CD4-positive, alpha-beta T cell (primary cell): ENCODE measurements around the gene SH3YL1. TPM values are rescaled to one million over a fixed set of nuclear protein-coding genes. Genes with fewer than 3 reads are reported as not detected.
A peak's percentile ranks its signal among the peaks of the same experiment; 100 is the strongest.

Experiments used
- ATAC-seq: fragments of 200-7000 bp; cut with Tn5 transposase; one replicate; pipeline ENCODE4 v1.10.0; 2022; ENCODE audit warnings: mild to moderate bottlenecking; ENCODE audit not compliant: poor library complexity
- CTCF ChIA-PET: fragments of 350-600 bp; sonication (Branson Sonifier 250); formaldehyde crosslinking; loops from one replicate; lab custom pipeline; 2021; ENCODE audit warnings: antibody characterized with exemption, inconsistent platforms; lab: Charles Lee
- POLR2A ChIA-PET: fragments of 350-600 bp; sonication (Branson Sonifier 250); formaldehyde crosslinking; loops from one replicate; lab custom pipeline; 2021; ENCODE audit warnings: antibody characterized with exemption, inconsistent platforms; lab: Charles Lee
- DNase-seq, 14 experiments: peaks; one replicate each; pipeline ENCODE4 v3.0.0-alpha.2; 2013 to 2020; ENCODE audit warnings: mixed read lengths in 2 of 14
- H3K27ac ChIP-seq, 2 donors: one replicate each; pipeline versions ENCODE4 v1.5.1 to v1.7.0; 2013; ENCODE audit warnings: low read length in 2 of 2, low read depth in 1 of 2, mild to moderate bottlenecking in 1 of 2
- H3K27me3 ChIP-seq, 2 experiments: 1 replicate in 1 of 2; 2 replicates in 1 of 2; pipeline versions ENCODE4 v1.6.1 to v1.7.0; 2013; ENCODE audit warnings: low read length in 2 of 2, control low read depth in 1 of 2, mild to moderate bottlenecking in 1 of 2, moderate library complexity in 1 of 2; ENCODE audit not compliant: insufficient read depth in 2 of 2, control insufficient read depth in 1 of 2
- H3K36me3 ChIP-seq: one replicate; pipeline ENCODE4 v1.6.1; 2013; ENCODE audit warnings: low read length, control low read depth; ENCODE audit not compliant: insufficient read depth
- H3K4me1 ChIP-seq: one replicate; pipeline ENCODE4 v1.6.1; 2013; ENCODE audit warnings: low read length, control low read depth; ENCODE audit not compliant: insufficient read depth
- H3K4me3 ChIP-seq: one replicate; pipeline ENCODE4 v1.5.1; 2013; ENCODE audit warnings: mild to moderate bottlenecking, low read length, moderate library complexity
- H3K9me3 ChIP-seq, 2 experiments: 1 replicate in 1 of 2; 2 replicates in 1 of 2; pipeline versions ENCODE4 v1.6.1 to v1.7.0; 2013; ENCODE audit warnings: low read length in 2 of 2, mild to moderate bottlenecking in 2 of 2, control low read depth in 1 of 2, moderate library complexity in 1 of 2; ENCODE audit not compliant: control insufficient read depth in 1 of 2, insufficient read depth in 1 of 2
- H3K27ac Mint-ChIP-seq: one replicate; pipeline ENCODE4 v1.8.0; 2020; ENCODE audit warnings: mixed read lengths
- H3K27me3 Mint-ChIP-seq: one replicate; pipeline ENCODE4 v1.8.0; 2021; ENCODE audit warnings: mixed read lengths
- H3K36me3 Mint-ChIP-seq: one replicate; pipeline ENCODE4 v1.8.0; 2021; ENCODE audit warnings: low read depth, mixed read lengths
- H3K4me1 Mint-ChIP-seq: one replicate; pipeline ENCODE4 v1.8.0; 2021; ENCODE audit warnings: low read depth, mixed read lengths
- H3K4me3 Mint-ChIP-seq: one replicate; pipeline ENCODE4 v1.8.0; 2020; ENCODE audit warnings: mild to moderate bottlenecking, mixed read lengths
- H3K9me3 Mint-ChIP-seq: one replicate; pipeline ENCODE4 v1.8.0; 2020; ENCODE audit warnings: mixed read lengths
- intact Hi-C, 2 experiments: fragments of 100-400 bp; cut with DNase I in 1 of 2; cut with micrococcal nuclease in 1 of 2; formaldehyde crosslinking; loops; one replicate each; pipeline versions ENCODE4 v1.15.1 to v1.9.0; 2023 to 2025; cut with DNase I, micrococcal nuclease
- total RNA-seq, 174 experiments: library from RNA in 2 of 174; stranded (reverse) in 2 of 174; gene quantifications; one replicate each; pipeline ENCODE4 v1.2.3 and lab custom pipeline; 2021 to 2026
- TF ChIP-seq, protein P1 (sequence below): fragments of 200-600 bp; IDR thresholded peaks from one replicate; pipeline ENCODE4 v1.8.0; 2022; ENCODE audit warnings: antibody characterized with exemption, mild to moderate bottlenecking

SH3YL1 gene
- total RNA-seq, 2 experiments from 2014 or later = 59.7 to 61.9 TPM

DNA sequence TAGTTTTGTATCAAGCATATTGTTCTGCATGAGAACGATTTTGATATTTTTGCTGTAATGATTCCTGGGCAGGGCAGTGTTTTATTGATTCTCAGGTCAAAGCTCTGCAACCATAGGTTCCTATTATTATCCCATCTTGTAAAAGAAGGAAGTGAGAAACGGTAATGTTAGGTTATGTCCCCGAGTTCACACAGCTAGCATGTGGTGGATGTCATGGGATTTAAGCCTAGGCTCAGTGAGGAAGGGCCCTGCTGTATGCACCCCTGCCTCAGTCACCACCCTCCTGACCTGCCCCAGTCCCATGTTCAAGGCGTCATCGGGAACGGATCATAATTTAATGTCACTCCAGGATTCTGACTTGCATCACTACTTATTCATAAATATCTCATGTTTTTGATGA, 11.6 kb upstream of the SH3YL1 start:
- peaks cover 87% of the 10 kb centered on the region for H3K36me3 ChIP-seq
- Mint-ChIP-seq H3K4me1 (peaks cover 25% of the 10 kb centered on the region), H3K4me3 (no peak overlapping the region), H3K36me3 (peaks cover 96% of the 10 kb centered on the region), H3K27ac (no peak overlapping the region), H3K27me3 (no peaks in the 10 kb centered on the region), H3K9me3 (no peaks in the 10 kb centered on the region)
- H3K9me3 ChIP-seq = no peaks in the 10 kb centered on the region
- ATAC-seq (no peak), DNase-seq (no peak)
- no peak overlapping the region for H3K27ac ChIP-seq
- POLR2A ChIA-PET = no interaction called here
- no peaks in the 10 kb centered on the region for H3K27me3 ChIP-seq
- CTCF ChIA-PET = no interaction called here
- intact Hi-C loops = no loop called here
- H3K4me1 ChIP-seq = no peaks in the 10 kb centered on the region
- TF ChIP-seq, protein P1, sequence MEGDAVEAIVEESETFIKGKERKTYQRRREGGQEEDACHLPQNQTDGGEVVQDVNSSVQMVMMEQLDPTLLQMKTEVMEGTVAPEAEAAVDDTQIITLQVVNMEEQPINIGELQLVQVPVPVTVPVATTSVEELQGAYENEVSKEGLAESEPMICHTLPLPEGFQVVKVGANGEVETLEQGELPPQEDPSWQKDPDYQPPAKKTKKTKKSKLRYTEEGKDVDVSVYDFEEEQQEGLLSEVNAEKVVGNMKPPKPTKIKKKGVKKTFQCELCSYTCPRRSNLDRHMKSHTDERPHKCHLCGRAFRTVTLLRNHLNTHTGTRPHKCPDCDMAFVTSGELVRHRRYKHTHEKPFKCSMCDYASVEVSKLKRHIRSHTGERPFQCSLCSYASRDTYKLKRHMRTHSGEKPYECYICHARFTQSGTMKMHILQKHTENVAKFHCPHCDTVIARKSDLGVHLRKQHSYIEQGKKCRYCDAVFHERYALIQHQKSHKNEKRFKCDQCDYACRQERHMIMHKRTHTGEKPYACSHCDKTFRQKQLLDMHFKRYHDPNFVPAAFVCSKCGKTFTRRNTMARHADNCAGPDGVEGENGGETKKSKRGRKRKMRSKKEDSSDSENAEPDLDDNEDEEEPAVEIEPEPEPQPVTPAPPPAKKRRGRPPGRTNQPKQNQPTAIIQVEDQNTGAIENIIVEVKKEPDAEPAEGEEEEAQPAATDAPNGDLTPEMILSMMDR = no peak
- H3K4me3 ChIP-seq = no peak overlapping the region

DNA sequence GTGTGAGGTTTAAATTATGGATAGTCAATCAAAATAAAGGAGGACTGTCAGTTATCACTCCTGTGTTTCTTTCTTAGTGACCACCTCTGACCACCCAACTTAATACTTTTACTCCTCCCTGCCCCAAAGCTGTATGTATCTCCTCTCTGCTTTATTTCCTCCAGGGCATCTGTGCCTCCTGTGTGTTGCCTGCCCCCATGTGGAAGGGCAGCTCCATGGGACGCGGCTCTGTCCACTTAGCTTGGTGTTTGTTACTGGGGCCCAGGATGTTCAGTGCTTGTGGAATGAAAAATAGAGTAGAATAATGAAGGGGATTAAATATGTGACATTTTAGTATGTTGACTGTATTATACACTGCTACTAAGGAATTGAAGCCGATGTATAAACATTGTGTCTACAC, 10.7 kb upstream of the SH3YL1 start:
- H3K9me3 ChIP-seq = no peaks in the 10 kb centered on the region
- Mint-ChIP-seq H3K27me3 (no peaks in the 10 kb centered on the region), H3K4me1 (peaks cover 34% of the 10 kb centered on the region), H3K4me3 (no peak overlapping the region), H3K27ac (peak overlapping the region; percentile 12), H3K9me3 (no peaks in the 10 kb centered on the region), H3K36me3 (peaks cover 95% of the 10 kb centered on the region)
- TF ChIP-seq, protein P1 = no peak
- no peak overlapping the region for H3K4me3 ChIP-seq
- H3K27ac ChIP-seq = no peak overlapping the region
- H3K4me1 ChIP-seq = peaks cover 1% of the 10 kb centered on the region
- ChIA-PET CTCF (no interaction called here), POLR2A (interaction anchor here (1.1 kb wide), 1 partner anchor 16 kb away, joined by 3 read pairs; no protein-coding TSS in a partner anchor)
- H3K36me3 ChIP-seq = peaks cover 84% of the 10 kb centered on the region
- H3K27me3 ChIP-seq = no peaks in the 10 kb centered on the region
- ATAC-seq = no peak
- no peak for DNase-seq
- intact Hi-C loops = no loop called here

- Mint-ChIP-seq H3K36me3 (peaks cover 90% of the 10 kb centered on the region), H3K4me3 (no peak overlapping the region), H3K9me3 (no peaks in the 10 kb centered on the region), H3K4me1 (peaks cover 45% of the 10 kb centered on the region), H3K27me3 (no peaks in the 10 kb centered on the region), H3K27ac (no peak overlapping the region)
- intact Hi-C loops = no loop called here
- H3K4me3 ChIP-seq = no peak overlapping the region
- POLR2A ChIA-PET = interaction anchor here (1.0 kb wide), 1 partner anchor 8 kb away, joined by 3 read pairs; no protein-coding TSS in a partner anchor
- no peaks in the 10 kb centered on the region for H3K9me3 ChIP-seq
- H3K36me3 ChIP-seq = peaks cover 79% of the 10 kb centered on the region
- no peak overlapping the region for H3K27ac ChIP-seq
- H3K4me1 ChIP-seq = peaks cover 7% of the 10 kb centered on the region
- DNase-seq (no peak), ATAC-seq (no peak)
- H3K27me3 ChIP-seq = no peaks in the 10 kb centered on the region
- CTCF ChIA-PET = no interaction called here
- TF ChIP-seq, protein P1 = no peak
Observed at GRCh38 chr2:273333-273732, 9.5 kb upstream of the SH3YL1 start.
